Fibroblast of gingiva (primary cell): Measurements from ENCODE around the gene CAPN6.

Experiments used
- DNase-seq: peaks from one replicate; pipeline ENCODE4 v3.0.0-alpha.2; 2011; ENCODE audit warnings: low read depth

Gene CAPN6

GRCh38 chrX:111200327-111200726, 70.0 kb downstream of the CAPN6 start:
- DNase-seq = no peak

GRCh38 chrX:111199505-111199904, 70.8 kb downstream of the CAPN6 start:
- no peak for DNase-seq
